Memory B cell (primary cell): ENCODE results near the gene CLDN22.

Source experiments
- ATAC-seq: fragments of 150-1000 bp; cut with Tn5 transposase; 2 replicates; pipeline ENCODE4 v1.10.0; 2021; ENCODE audit warnings: low read depth, mild to moderate bottlenecking, moderate library complexity
- DNase-seq, 2 donors: peaks; one replicate each; pipeline ENCODE4 v3.0.0; 2022; ENCODE audit warnings: low spot score in 2 of 2
- H3K27ac Mint-ChIP-seq: one replicate; pipeline ENCODE4 v1.8.0; 2022; ENCODE audit warnings: mild to moderate bottlenecking, moderate library complexity, mixed read lengths
- H3K27me3 Mint-ChIP-seq: one replicate; pipeline ENCODE4 v1.8.0; 2022; ENCODE audit warnings: mixed read lengths
- H3K36me3 Mint-ChIP-seq: one replicate; pipeline ENCODE4 v1.8.0; 2022; ENCODE audit warnings: mild to moderate bottlenecking, mixed read lengths
- H3K4me1 Mint-ChIP-seq: one replicate; pipeline ENCODE4 v1.8.0; 2022; ENCODE audit warnings: mixed read lengths
- H3K4me3 Mint-ChIP-seq: one replicate; pipeline ENCODE4 v1.8.0; 2022; ENCODE audit warnings: mild to moderate bottlenecking, moderate library complexity, mixed read lengths
- H3K9me3 Mint-ChIP-seq: one replicate; pipeline ENCODE4 v1.8.0; 2022; ENCODE audit warnings: mixed read lengths

The CLDN22 gene

GRCh38 chr4:183352546-183352945, 32.5 kb upstream of the CLDN22 start:
- Mint-ChIP-seq H3K27ac (no peak overlapping the region), H3K27me3 (peaks cover 14% of the 10 kb centered on the region), H3K4me3 (no peak overlapping the region), H3K9me3 (no peaks in the 10 kb centered on the region), H3K36me3 (no peaks in the 10 kb centered on the region), H3K4me1 (no peaks in the 10 kb centered on the region)
- no peak for DNase-seq
- no peak for ATAC-seq

DNA sequence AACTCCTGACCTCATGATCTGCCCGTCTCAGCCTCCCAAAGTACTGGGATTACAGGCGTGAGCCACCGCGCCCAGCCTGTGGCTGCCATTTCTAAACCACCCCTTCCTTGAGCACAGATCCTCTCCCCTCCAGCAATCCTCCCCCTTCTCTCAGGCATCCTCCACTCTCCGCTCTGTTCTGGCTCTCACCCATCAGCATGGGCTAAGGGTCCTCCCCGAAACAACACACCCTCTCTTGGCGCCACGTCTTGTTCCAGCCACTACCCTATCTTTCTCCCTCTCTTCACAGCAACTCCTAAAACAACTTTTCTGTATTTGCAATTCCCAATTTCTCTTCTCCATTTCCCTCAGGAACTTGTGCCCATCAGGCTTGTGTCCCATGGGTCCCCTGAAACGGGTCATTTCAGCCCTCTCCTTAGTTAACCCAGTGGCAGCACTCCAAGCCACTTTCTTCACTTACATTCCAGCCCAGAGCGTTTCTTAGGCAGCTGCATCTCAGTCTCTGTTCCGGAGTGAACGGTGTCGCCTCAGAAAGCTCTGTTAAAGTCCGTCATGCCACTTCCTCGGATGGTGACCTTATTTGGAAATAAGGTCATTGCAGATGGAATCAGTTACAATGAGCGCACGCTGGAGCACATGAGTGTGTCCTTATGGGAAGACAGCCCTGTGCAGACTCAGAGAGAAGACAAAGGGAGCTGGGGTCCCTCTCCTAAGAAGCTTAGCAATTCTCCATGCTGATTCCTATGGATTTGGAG, 30.4 kb upstream of the CLDN22 start:
- Mint-ChIP-seq H3K36me3 (no peaks in the 10 kb centered on the region), H3K4me1 (no peaks in the 10 kb centered on the region), H3K27ac (no peak overlapping the region), H3K27me3 (peaks cover 8% of the 10 kb centered on the region), H3K4me3 (no peak overlapping the region), H3K9me3 (no peaks in the 10 kb centered on the region)
- DNase-seq (no peak), ATAC-seq (no peak)

- Mint-ChIP-seq H3K27ac (no peak overlapping the region), H3K9me3 (no peaks in the 10 kb centered on the region), H3K27me3 (peaks cover 11% of the 10 kb centered on the region), H3K36me3 (no peaks in the 10 kb centered on the region), H3K4me1 (no peaks in the 10 kb centered on the region), H3K4me3 (no peak overlapping the region)
- no peak for DNase-seq
- no peak for ATAC-seq
Measured at GRCh38 chr4:183349673-183350072, 29.6 kb upstream of the CLDN22 start.

- ATAC-seq (no peak), DNase-seq (no peak)
- H3K27ac Mint-ChIP-seq = no peak overlapping the region
- H3K4me1 Mint-ChIP-seq = no peaks in the 10 kb centered on the region
- H3K27me3 Mint-ChIP-seq = peaks cover 11% of the 10 kb centered on the region
- H3K4me3 Mint-ChIP-seq = no peak overlapping the region
- H3K36me3 Mint-ChIP-seq = no peaks in the 10 kb centered on the region
- no peaks in the 10 kb centered on the region for H3K9me3 Mint-ChIP-seq
Measured at GRCh38 chr4:183348706-183349659, 28.9 kb upstream of the CLDN22 start.

DNA sequence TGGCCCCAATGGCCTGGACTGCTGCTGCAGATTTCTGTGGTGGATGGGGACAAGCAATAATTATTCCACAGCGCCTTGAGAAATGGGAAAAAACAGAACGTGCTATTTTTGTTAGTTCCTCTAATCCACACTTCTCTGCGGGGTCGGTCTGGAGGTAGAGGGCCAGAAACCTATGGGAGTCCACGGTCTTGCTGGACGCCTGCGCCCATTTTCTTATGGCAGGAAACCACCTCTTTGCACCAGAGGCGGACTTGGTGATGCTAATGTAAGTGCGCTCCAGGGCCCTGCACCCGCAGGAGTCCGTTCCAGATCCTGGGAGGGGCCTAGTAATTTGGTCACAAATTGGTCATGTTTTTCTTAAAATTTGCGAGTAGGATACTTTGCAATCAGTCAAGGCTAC, 28.1 kb upstream of the CLDN22 start:
- Mint-ChIP-seq H3K27me3 (peaks cover 11% of the 10 kb centered on the region), H3K4me3 (no peak overlapping the region), H3K4me1 (no peaks in the 10 kb centered on the region), H3K9me3 (no peaks in the 10 kb centered on the region), H3K36me3 (no peaks in the 10 kb centered on the region), H3K27ac (no peak overlapping the region)
- no peak for ATAC-seq
- DNase-seq = no peak

GRCh38 chr4:183347566-183347965, 27.5 kb upstream of the CLDN22 start:
- DNase-seq (no peak), ATAC-seq (no peak)
- Mint-ChIP-seq H3K4me3 (no peak overlapping the region), H3K27ac (no peak overlapping the region), H3K36me3 (no peaks in the 10 kb centered on the region), H3K9me3 (no peaks in the 10 kb centered on the region), H3K4me1 (no peaks in the 10 kb centered on the region), H3K27me3 (peaks cover 11% of the 10 kb centered on the region)

DNA sequence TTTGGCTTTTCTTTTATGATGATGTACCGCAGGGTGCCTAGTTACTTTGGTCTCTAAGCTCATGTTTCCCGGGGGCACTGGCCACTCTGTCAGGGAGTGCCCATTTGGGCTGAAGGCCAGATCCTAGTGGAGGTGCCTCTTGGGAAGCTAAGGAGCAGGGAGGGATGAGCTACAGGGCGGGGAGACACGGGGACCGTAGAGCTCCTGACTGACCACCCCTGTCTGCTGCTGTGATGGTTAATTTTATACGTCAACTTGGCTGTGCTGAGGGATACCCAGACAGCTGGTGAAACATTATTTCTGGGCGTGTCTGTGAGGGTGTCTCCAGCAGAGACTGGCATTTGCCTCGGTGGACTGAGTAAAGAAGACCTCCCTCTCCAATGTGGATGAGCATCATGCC, 27.1 kb upstream of the CLDN22 start:
- Mint-ChIP-seq H3K4me3 (no peak overlapping the region), H3K36me3 (no peaks in the 10 kb centered on the region), H3K27me3 (peaks cover 11% of the 10 kb centered on the region), H3K4me1 (no peaks in the 10 kb centered on the region), H3K9me3 (no peaks in the 10 kb centered on the region), H3K27ac (no peak overlapping the region)
- ATAC-seq = no peak
- no peak for DNase-seq

DNA sequence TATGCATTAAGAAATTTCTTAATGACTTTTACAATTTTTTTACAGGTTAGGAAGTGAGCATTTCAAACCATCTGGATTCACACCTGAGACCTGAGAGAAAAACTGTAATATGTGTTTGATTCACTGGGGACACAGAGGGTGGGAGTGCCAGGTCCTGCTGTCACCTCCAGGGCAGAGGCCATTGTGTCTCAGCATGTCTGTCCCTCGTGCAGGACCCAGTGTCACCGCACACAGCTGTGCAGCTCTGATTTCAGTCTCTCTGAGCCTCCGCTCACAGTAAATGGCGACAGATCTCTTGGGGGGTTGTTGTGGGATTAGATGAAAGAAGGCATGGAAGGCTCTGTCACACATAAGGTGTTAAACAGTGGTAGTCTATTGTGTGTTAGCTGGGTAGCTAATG, 25.2 kb upstream of the CLDN22 start:
- DNase-seq = no peak
- no peaks in the 10 kb centered on the region for H3K9me3 Mint-ChIP-seq
- H3K27me3 Mint-ChIP-seq = peaks cover 8% of the 10 kb centered on the region
- H3K4me3 Mint-ChIP-seq = no peak overlapping the region
- H3K27ac Mint-ChIP-seq = no peak overlapping the region
- no peaks in the 10 kb centered on the region for H3K4me1 Mint-ChIP-seq
- ATAC-seq = no peak
- no peaks in the 10 kb centered on the region for H3K36me3 Mint-ChIP-seq

DNA sequence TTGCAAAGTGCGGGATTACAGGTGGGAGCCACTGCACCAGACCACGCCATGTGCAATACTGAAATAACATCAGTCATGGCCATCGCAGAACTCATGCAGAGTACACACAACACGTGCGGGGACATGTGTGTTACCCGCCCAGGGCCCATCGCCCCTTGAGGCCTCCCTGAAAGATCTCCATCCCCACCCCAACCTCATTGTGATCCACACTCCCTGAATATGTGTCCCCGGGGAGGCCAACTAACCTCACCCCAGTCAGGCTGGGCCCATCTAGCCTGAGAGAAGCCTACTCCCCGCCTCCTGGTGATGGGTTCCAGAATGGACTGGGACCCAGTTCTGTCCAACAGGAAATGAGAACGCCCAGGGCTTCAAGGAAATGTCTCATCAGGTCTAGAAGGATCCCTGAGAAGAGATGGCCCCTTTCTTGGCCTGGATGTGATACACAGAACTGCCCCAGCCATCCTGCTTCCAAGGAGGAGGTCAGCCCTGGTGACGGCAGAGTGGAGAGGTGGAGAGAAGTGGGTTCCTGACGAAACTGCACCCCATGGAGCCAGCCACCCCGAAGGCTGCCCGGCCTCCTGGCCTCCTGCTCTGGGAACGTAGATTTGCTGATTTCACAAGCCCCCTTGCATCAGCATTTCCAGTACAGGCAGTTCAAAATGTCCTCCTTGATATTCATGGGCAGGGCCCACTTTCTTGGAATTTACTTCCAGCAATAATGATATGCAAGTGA, 24.6 kb upstream of the CLDN22 start:
- no peak overlapping the region for H3K4me3 Mint-ChIP-seq

DNA sequence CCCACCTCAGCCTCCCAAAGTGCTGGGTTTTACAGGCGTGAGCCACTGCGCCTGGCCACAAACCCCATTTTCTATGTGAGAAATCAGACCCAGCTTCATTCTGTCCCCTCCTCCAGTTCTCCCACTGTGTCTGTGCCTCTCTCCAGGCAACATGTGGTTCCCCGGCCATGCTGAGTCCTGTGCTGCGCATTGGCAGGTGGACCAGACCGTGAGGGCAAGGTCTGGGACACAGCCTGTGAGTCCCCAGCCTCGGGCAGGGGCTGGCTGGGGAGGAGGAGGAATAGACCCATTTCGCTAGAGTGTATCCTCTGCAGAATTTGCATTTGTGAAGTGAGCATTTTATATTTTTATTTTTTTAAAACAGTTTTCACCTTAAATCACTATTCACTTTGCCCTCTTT, 23.7 kb upstream of the CLDN22 start:
- Mint-ChIP-seq H3K27me3 (peaks cover 8% of the 10 kb centered on the region), H3K36me3 (no peaks in the 10 kb centered on the region), H3K27ac (no peak overlapping the region), H3K4me3 (no peak overlapping the region), H3K4me1 (no peaks in the 10 kb centered on the region), H3K9me3 (no peaks in the 10 kb centered on the region)
- ATAC-seq = no peak
- DNase-seq = no peak

More for the DNA sequence above, 24.6 kb upstream of the CLDN22 start:
- Mint-ChIP-seq H3K4me1 (no peaks in the 10 kb centered on the region), H3K36me3 (no peaks in the 10 kb centered on the region), H3K9me3 (no peaks in the 10 kb centered on the region), H3K27me3 (peaks cover 8% of the 10 kb centered on the region), H3K27ac (no peak overlapping the region)
- DNase-seq (no peak), ATAC-seq (no peak)

DNA sequence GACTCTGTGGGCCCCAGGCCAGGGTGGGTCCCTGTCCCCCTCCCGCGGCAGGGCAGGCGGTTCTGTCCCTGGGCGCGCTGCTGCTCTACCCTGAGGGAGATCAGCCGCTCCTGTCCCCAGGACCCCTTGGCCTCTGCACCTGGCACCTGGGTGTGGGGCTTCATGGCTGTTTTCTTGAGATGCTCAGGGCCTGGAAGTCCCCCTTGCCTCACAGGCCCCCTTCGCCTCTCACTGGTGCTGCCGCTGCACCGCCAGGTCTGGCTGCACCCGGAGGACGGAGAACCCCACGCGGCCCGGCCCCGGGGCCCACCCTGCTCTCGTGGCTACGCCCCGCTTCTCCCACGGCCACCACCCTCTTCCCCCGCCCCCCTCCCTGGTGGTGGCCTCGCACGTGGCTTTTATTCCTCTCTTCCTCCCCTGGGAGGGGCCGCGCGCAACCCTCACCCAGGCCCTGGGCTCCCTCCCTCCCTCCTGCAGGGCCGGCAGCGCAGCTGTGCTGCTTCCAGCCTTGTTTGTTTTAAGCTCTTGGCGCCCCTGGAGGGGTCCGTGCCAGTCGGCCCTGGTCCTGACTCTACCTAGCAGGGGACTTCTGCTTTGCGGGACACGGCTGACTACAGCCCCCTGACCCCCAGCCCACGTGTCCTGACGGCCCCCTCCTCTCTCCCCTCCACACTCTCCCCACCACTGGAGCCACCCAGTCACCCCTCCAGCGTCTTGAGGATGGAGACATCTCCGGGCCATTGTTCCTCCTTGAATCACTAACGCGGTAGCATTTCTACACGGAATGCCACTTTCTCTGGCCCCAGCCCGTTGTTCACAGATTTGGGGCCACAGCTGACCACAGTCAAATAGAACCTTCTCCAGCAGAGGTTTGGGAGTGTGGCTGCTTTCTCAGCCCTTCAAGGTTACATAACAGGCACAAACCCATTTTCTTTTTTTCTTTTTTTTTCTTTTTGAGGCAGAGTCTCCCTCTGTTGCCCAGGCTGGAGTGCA, 22.8 kb upstream of the CLDN22 start:
- Mint-ChIP-seq H3K27me3 (peaks cover 5% of the 10 kb centered on the region), H3K4me3 (no peak overlapping the region), H3K36me3 (no peaks in the 10 kb centered on the region), H3K27ac (no peak overlapping the region), H3K9me3 (no peaks in the 10 kb centered on the region), H3K4me1 (no peaks in the 10 kb centered on the region)
- no peak for ATAC-seq
- no peak for DNase-seq

DNA sequence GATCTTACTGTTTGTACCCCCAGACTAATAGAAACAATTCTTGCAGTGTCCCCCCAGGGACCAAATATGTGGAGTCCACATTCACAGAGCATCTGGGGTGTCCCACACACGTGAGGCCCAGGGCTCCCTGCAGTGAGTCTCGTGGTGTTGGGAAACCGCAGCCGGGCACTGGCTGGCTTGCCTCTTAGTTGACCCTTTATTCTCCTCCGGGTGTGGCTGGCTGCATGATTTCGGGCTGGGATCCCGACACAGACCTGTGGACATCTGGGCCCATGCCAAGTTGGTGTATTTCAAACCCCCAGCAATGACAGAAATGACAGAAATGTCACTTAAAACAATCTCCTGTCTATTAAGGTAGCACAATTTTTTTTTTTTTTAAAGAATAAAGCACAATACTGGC, 17.8 kb upstream of the CLDN22 start:
- Mint-ChIP-seq H3K9me3 (peaks cover 3% of the 10 kb centered on the region), H3K27ac (no peak overlapping the region), H3K36me3 (no peaks in the 10 kb centered on the region), H3K4me3 (no peak overlapping the region), H3K27me3 (peaks cover 12% of the 10 kb centered on the region), H3K4me1 (no peaks in the 10 kb centered on the region)
- ATAC-seq = no peak
- no peak for DNase-seq

DNA sequence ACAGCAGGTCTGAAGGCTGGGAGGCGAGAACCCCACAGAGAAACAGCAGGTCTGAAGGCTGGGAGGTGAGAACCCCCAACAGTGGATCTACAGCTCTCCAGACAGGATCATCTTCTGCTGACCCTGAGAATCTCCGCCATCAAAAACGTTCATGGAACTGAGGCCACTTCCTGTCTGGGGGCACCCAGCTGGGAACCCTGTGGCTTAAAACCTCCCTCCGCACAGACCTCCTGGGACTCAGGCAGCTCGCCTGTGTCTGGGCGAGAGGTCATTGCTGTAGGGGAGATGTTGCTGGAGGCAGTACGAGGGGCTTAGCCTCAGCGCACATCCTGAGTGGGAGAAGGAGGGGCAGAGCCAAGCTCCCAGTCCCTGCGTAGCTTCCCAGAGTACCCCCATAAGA, 17.3 kb upstream of the CLDN22 start:
- Mint-ChIP-seq H3K4me1 (no peaks in the 10 kb centered on the region), H3K9me3 (peaks cover 3% of the 10 kb centered on the region), H3K4me3 (no peak overlapping the region)

More for the DNA sequence above, 17.3 kb upstream of the CLDN22 start:
- H3K36me3 Mint-ChIP-seq = no peaks in the 10 kb centered on the region
- ATAC-seq (no peak), DNase-seq (no peak)
- H3K27ac Mint-ChIP-seq = no peak overlapping the region
- H3K27me3 Mint-ChIP-seq = peaks cover 15% of the 10 kb centered on the region
